ENCODE measurements around the gene PLCB1.

GRCh38 chr20:8363970-8364733, 232.1 kb downstream of the PLCB1 start:
- no peak for TF ChIP-seq CTCF (conservative IDR thresholded peaks at IDR 0.05)
- no peak for TF ChIP-seq EZH2 (IDR thresholded peaks at IDR 0.05; ENCODE audit: low read depth)

Measured in PC-9 (cell line).